Measurements from ENCODE around the gene WFDC12.

WFDC12 gene

GRCh38 chr20:45115829-45116228, 8.4 kb downstream of the WFDC12 start:
- peak; percentile 16 for FAIRE-seq
- DNase-seq (ENCODE audit: insufficient read length, low spot score), result no peak

DNA sequence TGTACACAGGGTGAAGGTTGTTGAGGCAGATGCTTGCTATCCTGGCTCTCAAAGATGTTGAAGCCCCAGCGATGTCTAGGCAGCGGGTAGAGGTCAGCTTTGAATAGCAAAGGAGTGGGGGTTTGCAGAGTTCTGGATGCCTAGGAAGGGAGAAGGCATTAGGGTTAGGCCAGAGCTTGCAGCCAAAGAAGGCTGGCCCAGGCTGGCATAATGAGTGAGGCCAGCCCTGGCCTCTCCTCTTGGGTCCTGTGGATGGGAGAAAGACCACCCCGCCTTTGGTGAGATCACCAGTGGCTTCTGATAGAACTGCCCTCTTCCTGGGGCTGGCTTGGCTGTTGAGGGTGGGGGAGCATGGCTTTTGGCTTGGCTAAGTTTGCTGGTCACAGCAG, 8.9 kb downstream of the WFDC12 start:
- FAIRE-seq, result no peak
- DNase-seq (ENCODE audit: insufficient read length, low spot score), result no peak

- no peak for DNase-seq (ENCODE audit: insufficient read length, low spot score)
- FAIRE-seq, result peak; percentile 83
These were observed 9.5 kb downstream of the WFDC12 start, which contains the start of gene WFDC5 for GRCh38 chr20:45114465-45115385. Gene WFDC5, minus strand, starts transcription at chr20:45115174. Its CDS starts 91 bp downstream, at chr20:45115083.

- DNase-seq (ENCODE audit: insufficient read length, low spot score) (no peak), FAIRE-seq (no peak)
These were observed 10.4 kb downstream of the WFDC12 start for GRCh38 chr20:45113865-45114264.

DNA sequence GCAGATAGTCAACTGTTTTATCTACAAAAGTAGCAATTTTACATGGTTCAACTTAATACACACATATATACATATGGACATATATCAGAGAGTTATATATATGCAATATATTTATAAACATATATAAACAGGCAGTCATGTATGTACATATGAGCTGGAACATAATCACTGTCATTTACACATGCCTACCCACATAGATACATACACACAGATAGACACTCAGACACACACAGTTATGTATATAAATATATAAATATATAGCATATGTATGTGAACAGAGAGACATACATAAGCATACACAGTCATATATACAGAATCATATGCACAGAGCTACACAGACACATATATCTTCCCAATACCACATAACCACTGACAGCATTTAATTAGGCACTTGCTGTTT, 11.5 kb downstream of the WFDC12 start:
- FAIRE-seq (no peak), DNase-seq (ENCODE audit: insufficient read length, low spot score) (no peak)

DNA sequence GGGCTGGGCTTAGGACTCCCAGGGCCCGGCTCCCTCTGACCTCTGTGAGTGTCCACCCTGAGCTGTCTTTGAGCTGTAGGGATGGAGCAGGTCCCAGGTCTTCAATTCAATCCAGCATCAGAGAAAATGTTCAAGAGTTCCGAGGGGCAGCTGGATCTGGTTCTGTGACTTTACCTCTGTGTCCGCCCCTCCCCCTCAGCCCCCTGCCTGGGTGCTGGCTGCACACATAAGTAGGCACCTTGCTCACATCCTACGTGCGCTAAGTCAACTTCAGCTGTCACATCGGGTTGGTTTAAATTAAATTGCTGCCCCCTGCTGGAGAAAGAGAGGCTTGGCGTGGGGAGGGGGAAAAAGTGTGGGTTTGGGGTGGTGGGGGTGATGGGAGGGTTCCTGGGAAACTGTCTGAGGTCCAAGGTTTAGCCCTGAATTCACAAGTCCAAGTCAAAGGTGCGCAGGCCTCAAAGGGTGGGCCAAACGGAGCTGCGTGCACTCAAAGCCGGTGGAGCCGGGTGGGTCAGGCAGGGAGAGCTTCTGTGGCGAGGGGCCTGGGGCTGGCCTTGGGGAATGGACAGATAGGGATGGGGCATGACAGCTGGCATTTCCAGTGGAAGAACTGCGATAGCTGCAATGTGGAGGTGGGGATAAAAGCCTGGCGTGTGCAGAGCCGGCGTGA, 12.3 kb downstream of the WFDC12 start:
- FAIRE-seq (peak; percentile 96), DNase-seq (ENCODE audit: insufficient read length, low spot score) (no peak)

- FAIRE-seq (peak; percentile 31), DNase-seq (ENCODE audit: insufficient read length, low spot score) (no peak)
These were observed 13.0 kb downstream of the WFDC12 start for GRCh38 chr20:45111285-45111684.

DNA sequence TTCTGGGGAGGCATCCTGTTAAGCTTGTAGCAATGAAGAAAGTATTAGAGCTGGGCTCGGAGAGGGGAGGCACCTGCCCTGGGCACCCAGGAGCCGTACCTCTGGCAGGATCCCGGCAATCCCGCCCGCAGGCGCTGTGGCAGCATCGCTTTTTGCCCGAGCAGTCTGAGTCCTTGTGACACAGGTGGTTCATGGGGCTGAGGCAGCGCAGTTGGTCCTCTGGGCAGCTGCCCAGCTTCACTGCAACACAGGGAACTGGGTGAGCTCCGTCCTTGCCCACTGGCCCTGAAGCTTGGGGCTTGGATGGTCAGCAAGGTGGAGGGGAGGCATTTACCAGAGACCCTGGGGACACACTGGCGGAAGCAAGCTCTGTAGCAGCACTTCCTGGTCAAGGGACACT, 14.0 kb downstream of the WFDC12 start:
- FAIRE-seq (no peak), DNase-seq (ENCODE audit: insufficient read length, low spot score) (no peak)

DNA sequence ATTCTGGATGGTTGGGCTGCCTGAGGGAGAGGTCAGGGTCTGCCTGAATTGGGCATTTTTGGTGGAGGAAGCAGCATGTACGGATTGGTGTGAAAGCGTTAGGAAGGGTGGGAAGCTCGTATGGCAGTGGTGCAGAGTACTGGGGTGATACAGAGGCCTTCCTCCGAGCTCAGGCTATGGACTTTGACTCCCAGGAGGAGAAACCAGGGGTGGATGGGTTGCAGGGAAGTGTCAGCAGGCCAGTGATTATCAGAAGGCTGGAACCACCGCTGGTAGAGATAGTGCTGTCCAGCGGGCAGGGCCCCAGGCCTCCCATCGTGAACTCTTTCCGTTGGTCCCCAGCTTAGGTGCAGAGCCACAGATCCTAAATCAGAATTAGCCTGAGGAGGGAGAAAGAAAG, 14.6 kb downstream of the WFDC12 start:
- FAIRE-seq, result no peak
- no peak for DNase-seq (ENCODE audit: insufficient read length, low spot score)

DNA sequence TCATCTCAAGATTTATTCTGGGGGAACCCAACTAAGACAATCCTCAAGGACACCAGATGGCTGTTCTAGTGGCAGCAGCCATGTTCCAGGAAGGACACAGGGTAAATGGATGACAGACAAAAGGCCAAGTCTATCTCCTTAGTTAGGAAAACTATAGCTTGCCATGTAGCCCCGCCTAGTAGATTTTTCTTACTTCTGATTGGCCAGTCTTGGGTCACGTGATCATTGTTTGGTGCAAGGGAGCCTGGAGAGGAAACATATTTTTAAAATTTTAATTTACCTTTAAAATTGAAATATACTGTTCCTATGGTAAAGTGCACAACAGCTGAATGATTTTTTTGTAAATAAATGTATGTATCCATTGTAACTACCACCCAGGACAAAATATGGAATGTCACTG, 18.9 kb downstream of the WFDC12 start:
- DNase-seq (ENCODE audit: insufficient read length, low spot score), result no peak

DNA sequence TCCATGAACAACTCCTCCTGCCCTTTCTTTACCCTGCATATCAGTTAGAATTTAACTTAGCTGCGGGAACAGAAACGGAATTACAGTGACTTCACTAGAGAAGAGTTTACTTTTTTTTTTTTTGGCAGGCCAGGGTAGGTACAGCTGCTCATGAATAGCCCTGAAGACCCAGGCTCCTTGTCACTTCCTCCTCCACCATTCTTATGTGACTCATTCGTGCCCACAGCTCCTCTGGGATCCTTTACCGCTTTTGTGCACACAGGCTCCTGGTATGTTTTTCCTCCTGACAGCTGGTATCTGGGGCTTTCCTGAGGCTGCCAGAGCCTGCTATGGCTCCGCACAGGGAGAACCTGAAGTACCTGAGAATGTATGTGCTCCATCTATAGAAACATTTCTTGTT, 19.5 kb downstream of the WFDC12 start:
- FAIRE-seq, result peak; percentile 88
- DNase-seq (ENCODE audit: insufficient read length, low spot score), result peak; percentile 76

More for the DNA sequence above, 18.9 kb downstream of the WFDC12 start:
- FAIRE-seq, result no peak

DNA sequence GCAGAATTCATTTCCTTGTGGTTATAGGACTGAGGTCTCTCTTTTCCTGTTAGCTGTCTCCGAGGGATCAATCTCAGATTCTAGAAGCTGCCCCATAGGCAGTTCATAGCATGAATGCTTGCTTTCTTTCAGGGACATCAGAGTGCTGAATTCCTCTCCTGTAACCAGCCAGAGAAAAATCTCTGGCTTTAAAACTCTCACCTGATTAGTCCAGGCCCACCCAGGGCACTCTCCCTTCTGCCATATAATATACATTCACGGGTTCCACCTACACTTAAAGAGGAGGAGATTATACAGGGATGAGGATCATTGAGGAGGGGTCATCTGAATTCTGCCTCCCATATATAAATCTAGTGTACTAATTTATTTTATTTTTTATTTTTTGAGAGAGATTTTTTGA, 21.2 kb downstream of the WFDC12 start:
- FAIRE-seq, result no peak

DNA sequence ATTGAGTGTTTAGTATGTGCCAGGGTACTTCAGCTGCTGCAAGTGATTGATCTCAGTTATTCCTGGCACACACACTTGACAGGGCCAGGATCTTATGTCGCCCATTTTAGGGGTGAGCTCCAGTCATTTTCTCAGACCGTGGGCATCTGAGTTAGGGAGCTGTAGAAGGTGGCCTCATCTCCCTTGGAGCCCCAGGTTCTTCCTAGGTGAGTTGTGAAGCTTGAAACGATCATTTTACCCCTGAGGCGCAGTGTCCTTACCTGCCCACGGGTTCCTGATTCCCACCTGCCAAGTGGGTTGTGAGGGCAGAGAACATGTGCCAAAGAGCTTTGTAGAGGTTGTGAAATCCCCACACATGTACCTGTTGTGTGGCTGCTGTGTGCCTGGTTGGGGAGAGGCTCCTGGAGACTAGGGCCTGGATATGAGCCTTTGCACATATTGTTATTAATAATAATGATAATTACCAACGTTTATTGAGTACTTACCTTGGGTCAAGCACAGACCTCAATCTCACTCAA, 22.9 kb downstream of the WFDC12 start:
- DNase-seq (ENCODE audit: insufficient read length, low spot score) (no peak), FAIRE-seq (no peak)

More for the DNA sequence above, 21.2 kb downstream of the WFDC12 start:
- DNase-seq (ENCODE audit: insufficient read length, low spot score), result no peak

GRCh38 chr20:45100563-45101245, 23.6 kb downstream of the WFDC12 start, which contains the start of gene KCNS1:
Gene KCNS1, minus strand, starts transcription at chr20:45101127. Its CDS starts 1,891 bp downstream, at chr20:45099236.
- FAIRE-seq (no peak), DNase-seq (ENCODE audit: insufficient read length, low spot score) (no peak)

DNA sequence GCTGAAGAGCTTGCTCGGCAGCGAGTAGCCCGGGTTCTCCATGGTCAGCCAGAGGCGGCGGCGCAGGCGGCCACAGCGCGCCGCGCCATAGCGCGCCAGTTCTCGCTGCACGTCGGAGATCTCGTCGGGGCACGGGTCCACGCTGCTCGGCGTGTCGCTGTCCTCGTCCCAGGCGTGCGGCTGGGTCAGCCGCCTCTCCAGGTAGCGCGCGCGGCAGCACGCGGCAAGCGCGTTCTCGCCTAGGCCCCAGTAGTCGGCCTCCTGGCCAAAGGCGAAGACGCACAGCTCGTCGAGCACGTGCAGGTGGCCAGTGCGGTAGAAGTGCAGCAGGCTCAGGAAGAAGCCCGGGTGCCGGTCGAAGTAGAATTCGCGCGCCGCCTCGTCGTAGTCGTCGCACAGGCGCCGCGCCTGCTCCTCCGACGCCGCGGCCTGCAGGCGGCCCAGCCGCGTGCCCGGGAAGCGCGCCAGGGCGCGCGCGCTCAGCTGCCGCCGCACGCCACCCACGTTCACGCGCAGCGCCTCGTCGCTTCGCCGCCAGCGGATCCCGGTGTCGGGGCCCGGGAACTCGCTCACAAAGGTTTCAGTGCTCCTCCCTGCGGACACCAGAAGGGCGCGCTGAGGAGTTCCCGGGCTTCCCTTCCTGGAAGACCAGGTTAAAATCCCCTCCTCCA, 26.0 kb downstream of the WFDC12 start:
- FAIRE-seq (peak; percentile 44), DNase-seq (ENCODE audit: insufficient read length, low spot score) (no peak)

DNA sequence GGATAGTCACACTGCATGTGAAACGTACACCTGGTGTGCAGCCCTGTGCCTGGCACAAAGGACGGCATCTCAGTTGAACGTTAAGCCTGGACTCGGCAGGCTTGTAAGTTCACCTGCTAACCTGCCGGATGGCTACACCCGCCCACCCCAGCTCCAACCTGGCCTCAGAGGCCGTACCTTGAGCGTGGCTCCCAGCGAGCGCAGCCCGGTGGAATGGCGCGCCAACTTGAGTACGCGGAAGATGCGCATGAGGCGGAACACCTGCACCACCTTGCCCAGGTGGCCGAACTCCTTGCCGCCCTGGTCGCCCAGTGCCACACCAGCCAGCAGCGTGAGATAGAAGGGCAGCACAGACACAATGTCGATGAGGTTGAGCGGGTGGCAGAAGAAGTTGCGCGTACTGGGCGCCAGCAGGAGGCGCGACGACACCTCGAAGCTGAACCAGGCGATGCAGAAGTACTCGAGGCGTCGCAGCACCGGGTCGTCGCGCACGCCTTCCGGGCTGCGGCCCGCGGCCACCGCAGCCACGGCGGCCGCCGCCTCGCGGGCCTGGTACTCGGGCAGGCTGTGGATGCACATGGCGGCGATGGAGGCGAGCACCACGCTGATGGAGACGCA, 26.7 kb downstream of the WFDC12 start:
- FAIRE-seq (peak; percentile 81), DNase-seq (ENCODE audit: insufficient read length, low spot score) (no peak)

DNA sequence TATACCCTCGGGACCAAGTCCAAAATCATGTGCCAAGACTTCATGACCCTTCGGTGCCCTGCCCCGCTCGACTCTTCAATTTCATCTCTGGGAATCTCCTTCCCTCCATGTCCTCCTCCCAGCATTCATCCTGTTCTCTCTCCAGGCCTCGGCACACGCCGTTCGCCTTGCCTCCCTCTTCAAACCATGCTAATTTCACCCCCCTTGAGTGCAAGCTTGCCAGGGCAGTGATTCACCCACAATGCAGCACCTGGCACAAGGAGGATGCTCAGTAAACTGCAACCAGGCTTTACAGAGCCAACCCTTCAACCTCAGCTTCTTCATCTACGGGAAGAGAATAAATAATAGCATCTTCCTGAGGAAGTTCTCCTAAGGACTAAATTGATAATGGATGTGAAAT, 27.5 kb downstream of the WFDC12 start:
- no peak for DNase-seq (ENCODE audit: insufficient read length, low spot score)
- no peak for FAIRE-seq

- DNase-seq (ENCODE audit: insufficient read length, low spot score) (peak; percentile 83), FAIRE-seq (peak; percentile 98)
These were observed 28.4 kb downstream of the WFDC12 start for GRCh38 chr20:45095805-45096238.

DNA sequence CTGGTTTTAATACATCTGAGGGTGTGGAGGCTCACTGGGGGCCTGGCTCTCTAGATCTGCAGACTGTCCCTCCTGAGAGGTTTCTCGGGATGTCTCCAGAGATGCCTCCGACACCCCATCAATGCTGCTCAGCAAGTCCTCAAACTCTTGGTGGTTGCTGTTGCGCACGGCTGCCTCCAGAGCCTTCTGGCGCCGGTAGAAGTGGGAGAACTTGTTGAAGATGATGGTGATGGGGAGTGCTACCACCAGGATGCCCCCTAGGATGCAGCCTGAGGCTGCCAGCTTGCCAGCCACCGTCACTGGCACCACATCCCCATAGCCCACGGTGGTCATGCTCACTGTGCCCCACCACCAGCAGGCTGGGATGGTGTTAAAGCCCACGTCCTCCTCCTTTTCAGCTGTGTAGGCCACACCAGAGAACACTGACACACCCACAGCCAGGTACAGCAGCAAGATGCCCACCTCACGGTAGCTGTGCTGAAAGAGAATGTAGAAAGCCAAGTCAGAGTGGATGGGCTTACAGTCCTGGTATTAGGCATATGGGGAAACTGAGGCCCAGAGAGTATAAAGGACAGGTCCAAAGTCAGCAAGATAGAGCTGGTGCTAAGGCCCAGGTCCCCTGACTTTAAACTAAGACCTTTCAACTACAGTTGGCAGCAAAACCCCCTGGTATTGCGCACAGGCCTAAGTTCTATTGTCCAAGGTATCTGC, 29.2 kb downstream of the WFDC12 start:
- DNase-seq (ENCODE audit: insufficient read length, low spot score), result no peak
- FAIRE-seq, result no peak
